H1 (cell line): ENCODE measurements around the gene HOXB4.
A peak's percentile ranks its signal among the peaks of the same experiment; 100 is the strongest.

Source experiments
- CEBPB ChIP-seq: IDR thresholded peaks from 2 replicates; pipeline ENCODE4 v1.6.1; 2012; ENCODE audit warnings: low read depth, low read length
- CTCF ChIP-seq, 3 experiments: IDR thresholded peaks; 1 replicate in 2 of 3; 2 replicates in 1 of 3; pipeline versions ENCODE4 v1.5.1 to v1.6.1; 2011; ENCODE audit warnings: low read length in 3 of 3, mild to moderate bottlenecking in 3 of 3, inconsistent platforms in 2 of 3, low read depth in 1 of 3, moderate library complexity in 1 of 3; ENCODE audit not compliant: insufficient read depth in 1 of 3; ENCODE audit errors: control extremely low read depth in 1 of 3
- EZH2 ChIP-seq: fragments of 200-600 bp; sonication (generic); IDR thresholded peaks from 2 replicates; pipeline ENCODE4 v1.7.1; 2012; ENCODE audit warnings: low read depth, mild to moderate bottlenecking, moderate library complexity, low read length, inconsistent platforms; ENCODE audit not compliant: severe bottlenecking
- GABPA ChIP-seq: IDR thresholded peaks from 2 replicates; pipeline ENCODE4 v1.6.1; 2011; ENCODE audit warnings: mild to moderate bottlenecking, low read length, moderate library complexity, borderline replicate concordance; ENCODE audit not compliant: insufficient read depth
- JUND ChIP-seq: IDR thresholded peaks from 2 replicates; pipeline ENCODE4 v1.6.1; 2011; ENCODE audit warnings: mild to moderate bottlenecking, improper control_type of control experiment, low read length
- MAX ChIP-seq: IDR thresholded peaks from 2 replicates; pipeline ENCODE4 v1.6.1; 2012; ENCODE audit warnings: inconsistent platforms
- POLR2A ChIP-seq, 2 experiments: IDR thresholded peaks; 1 replicate in 1 of 2; 2 replicates in 1 of 2; pipeline ENCODE4 v1.6.1; 2011; ENCODE audit warnings: low read depth in 2 of 2, low read length in 2 of 2, mild to moderate bottlenecking in 2 of 2; ENCODE audit errors: control extremely low read depth in 1 of 2
- POLR2AphosphoS5 ChIP-seq: IDR thresholded peaks from 2 replicates; pipeline ENCODE4 v1.6.1; 2011; ENCODE audit warnings: low read depth, low read length
- SP1 ChIP-seq: IDR thresholded peaks from 2 replicates; pipeline ENCODE4 v1.6.1; 2011; ENCODE audit warnings: low read depth, low read length
- TAF1 ChIP-seq: IDR thresholded peaks from 2 replicates; pipeline ENCODE4 v1.6.1; 2011; ENCODE audit warnings: mild to moderate bottlenecking, low read depth, low read length
- USF2 ChIP-seq: IDR thresholded peaks from 2 replicates; pipeline ENCODE4 v1.6.1; 2011; ENCODE audit warnings: low read length, improper control_type of control experiment
- YY1 ChIP-seq: IDR thresholded peaks from 2 replicates; pipeline ENCODE4 v1.6.1; 2011; ENCODE audit warnings: low read depth, mild to moderate bottlenecking, low read length
- TF ChIP-seq, protein P1 (sequence below): IDR thresholded peaks from 2 replicates; pipeline ENCODE4 v1.6.1; 2011; ENCODE audit warnings: low read depth, mild to moderate bottlenecking, low read length; ENCODE audit not compliant: insufficient read depth

GRCh38 chr17:48591255-48592056 lies 13.3 kb upstream of the HOXB4 start:
- TF ChIP-seq POLR2AphosphoS5 (no peak), USF2 (no peak), YY1 (no peak), CTCF (IDR thresholded peaks at IDR 0.05; ENCODE audit: control extremely low read depth in 1 of 3, insufficient read depth in 1 of 3, low read depth in 1 of 3, low read length in 3 of 3) (no peak), JUND (no peak), POLR2A (IDR thresholded peaks at IDR 0.05; ENCODE audit: control extremely low read depth in 1 of 2, low read depth in 2 of 2, low read length in 2 of 2) (no peak), MAX (no peak), CEBPB (no peak), GABPA (no peak), EZH2 (peak; percentile 29), SP1 (no peak), TAF1 (no peak)
- TF ChIP-seq, protein P1, sequence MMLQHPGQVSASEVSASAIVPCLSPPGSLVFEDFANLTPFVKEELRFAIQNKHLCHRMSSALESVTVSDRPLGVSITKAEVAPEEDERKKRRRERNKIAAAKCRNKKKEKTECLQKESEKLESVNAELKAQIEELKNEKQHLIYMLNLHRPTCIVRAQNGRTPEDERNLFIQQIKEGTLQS = no peak
